Esophagus mucosa (tissue), 1 donor: ENCODE measurements around the gene FBP2. TPM values are rescaled to one million over a fixed set of nuclear protein-coding genes. Genes with fewer than 3 reads are reported as not detected.

Experiments used
- ATAC-seq: fragments of 200-7000 bp; cut with Tn5 transposase; one replicate; pipeline ENCODE4 v1.9.1; 2020
- total RNA-seq: library from RNA; stranded (reverse); gene quantifications from one replicate; pipeline ENCODE4 v1.2.4, GENCODE V29; 2023
- donor health status: DM: yes; HTN: yes; CAD: no.

FBP2 gene
- not detected for total RNA-seq

DNA sequence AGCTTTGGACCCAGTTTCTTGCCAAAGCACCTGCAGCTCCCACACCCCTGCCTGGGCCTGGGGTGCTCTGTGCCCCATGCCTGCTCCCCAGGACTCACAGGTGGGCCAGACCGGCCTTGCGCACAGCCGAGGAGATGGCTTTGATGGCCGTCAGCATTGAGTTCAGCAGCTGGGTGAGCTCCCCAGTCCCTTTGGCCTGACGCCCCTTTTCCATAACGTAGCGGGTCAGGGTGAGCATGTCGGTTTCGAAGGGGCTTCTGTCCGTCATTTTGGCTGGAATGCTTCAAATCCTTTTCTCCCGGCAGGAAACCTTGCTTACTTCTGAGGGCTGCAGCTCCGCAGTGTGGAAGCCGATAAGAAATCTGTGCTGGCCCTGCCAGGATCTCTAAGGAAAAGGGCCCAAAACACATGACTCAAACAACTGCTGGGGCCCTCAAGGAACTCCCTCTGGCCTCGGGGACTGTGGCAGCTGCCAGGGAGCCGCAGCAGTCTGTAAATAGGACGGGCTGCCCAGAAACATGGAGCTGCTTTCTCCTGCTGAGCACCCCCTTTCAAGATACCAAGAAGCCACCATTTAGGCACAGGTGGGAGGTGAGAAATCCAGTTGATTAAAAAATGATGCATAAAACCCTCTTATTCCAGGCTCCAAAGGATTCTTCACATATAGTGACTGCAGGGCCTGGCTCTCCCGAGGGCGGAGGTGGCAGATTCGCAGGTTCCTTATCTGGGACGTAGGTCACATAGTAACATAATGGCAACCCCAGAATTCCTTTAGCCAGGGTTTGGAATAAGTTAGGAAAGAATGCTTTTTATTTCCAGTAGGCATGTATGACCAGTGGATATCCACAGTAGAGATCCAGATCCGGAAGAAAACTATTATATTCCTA is at the start of gene FBP2:
Gene FBP2, minus strand, starts transcription at position 366 of the 887 bp plus-strand sequence. Its CDS starts 98 bp downstream, at position 268.
- no peak for ATAC-seq

- ATAC-seq: no peak
These were observed 49.6 kb upstream of the FBP2 start for GRCh38 chr9:94643176-94643575.

DNA sequence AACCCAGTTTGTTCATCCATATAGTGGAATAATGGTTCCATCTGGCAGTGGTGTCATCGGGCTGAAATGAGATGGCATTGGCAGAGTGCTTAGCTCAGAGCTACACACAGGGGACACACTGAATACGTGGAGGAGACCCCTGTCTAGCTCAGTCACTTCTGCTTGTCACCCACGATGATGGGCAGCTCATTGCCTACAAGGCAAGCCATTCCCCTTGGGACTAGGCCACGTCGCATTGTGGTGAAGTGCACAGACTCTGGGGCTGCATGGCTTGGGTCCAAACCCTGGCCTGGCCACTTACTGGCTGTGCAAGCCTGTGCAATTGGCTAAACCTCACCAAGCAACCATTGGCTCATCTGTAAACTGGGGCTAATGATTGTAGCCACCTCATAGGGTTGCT is 48.9 kb upstream of the FBP2 start:
- ATAC-seq: no peak

DNA sequence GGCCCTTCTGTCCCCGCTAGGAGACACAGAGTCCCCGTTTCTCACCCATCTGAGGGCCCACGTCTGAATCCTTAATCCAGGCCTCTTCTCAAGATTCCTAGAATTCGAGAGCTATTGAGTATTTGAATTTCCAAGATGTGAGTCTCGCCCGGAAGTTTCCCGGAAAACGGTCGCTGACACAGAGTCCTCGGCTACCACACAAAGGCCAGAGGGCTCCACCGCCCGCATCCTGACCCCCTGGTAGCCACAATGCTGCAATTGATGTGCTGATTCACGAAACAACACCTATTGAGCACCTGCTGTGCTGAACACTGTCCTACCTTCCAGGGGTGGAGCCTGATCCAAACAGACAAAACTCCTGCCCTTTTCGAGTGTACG is 46.4 kb upstream of the FBP2 start:
- no peak for ATAC-seq

DNA sequence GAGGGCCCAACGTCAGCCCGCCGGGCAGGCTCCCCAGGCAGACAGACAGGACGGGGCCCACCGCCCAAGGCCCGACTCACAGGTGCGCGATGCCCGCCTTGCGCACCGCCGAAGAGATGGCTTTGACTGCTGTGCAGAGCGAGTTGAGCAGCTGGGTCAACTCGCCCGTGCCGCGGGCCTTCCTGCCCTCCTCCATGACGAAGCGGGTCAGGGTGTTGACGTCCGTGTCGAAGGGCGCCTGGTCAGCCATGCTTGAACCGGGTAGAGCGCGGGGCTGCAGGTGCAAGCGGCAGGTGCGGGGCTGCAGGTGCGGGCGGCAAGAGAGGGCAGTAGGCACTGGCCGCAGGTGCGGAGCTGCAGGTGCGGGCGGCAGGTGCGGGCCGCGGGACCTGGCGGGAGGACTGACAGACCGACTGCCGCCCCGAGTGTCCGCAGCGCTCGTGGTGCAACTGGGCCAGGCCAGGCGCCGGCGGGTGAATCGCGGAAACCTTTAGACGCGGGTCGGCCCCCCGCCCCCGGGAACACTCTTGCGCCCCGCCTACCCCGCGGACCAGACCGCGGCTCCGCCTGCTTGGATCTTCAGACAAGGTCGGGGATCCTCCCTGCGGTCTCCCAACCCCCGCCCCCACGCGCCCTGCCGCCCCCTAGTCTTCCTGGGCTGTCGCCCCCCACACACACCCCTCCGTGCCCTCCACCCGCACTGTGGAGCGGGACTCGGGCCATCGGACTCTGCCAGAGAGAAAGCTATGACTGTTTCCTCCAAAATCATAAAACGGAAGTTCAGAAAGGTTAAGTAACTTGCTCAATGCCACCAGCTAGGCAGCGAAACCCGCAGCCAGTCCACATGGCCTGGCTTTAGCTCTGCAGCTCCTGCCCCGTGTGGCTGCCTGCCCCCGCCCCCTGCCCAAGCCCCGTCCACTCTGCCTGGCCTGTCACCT is 45.7 kb upstream of the FBP2 start, which contains the start of gene FBP1:
Gene FBP1, minus strand, starts transcription at position 458 of the 938 bp plus-strand sequence. Its CDS starts 208 bp downstream, at position 250.
- peak; percentile 63 for ATAC-seq

GRCh38 chr9:94638335-94639060 is 44.9 kb upstream of the FBP2 start:
- peak; percentile 19 for ATAC-seq

DNA sequence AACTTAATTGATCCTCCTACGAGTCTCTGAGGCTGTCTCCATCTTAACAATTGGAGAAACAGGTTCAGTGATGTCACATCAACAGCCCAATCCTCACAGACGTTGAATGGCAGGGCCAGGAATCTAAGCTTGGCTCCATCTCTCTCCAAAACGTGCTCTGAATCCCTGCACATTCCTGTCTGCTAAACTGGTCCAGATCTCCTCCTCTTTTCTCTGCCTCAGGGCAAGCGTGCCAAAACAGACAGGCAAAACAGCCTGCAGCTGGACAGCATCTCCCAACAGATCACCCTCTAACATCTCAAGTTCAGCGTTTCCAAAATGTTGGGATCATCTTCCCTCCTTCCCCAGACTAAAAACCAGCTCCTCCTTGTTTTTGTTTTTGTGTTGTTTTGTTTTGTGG is 39.1 kb upstream of the FBP2 start:
- ATAC-seq: no peak

GRCh38 chr9:94631599-94631998 is 38.0 kb upstream of the FBP2 start:
- no peak for ATAC-seq

- ATAC-seq: peak; percentile 66
These were observed 37.2 kb upstream of the FBP2 start for GRCh38 chr9:94630833-94631232.

GRCh38 chr9:94630281-94630680 is 36.7 kb upstream of the FBP2 start:
- ATAC-seq: no peak

DNA sequence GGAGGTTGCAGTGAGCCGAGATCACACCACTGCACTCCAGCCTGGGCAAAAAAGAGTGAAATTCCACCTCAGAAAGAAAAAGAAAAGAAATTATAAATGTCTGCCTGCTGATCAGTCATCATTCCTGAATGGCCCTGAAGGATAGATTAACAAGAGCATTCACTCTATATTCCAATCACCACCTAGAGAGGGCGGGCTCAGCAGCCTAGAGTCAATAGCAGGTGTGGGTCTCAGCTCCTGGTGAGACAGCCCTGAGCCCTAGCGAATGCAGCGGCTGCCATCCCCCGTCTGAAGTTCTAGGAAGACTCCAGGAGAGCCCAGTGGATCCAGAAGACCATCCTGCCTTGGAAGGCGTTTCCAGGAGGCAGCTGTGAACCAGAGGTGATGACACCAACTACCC is 33.7 kb upstream of the FBP2 start:
- ATAC-seq: no peak

DNA sequence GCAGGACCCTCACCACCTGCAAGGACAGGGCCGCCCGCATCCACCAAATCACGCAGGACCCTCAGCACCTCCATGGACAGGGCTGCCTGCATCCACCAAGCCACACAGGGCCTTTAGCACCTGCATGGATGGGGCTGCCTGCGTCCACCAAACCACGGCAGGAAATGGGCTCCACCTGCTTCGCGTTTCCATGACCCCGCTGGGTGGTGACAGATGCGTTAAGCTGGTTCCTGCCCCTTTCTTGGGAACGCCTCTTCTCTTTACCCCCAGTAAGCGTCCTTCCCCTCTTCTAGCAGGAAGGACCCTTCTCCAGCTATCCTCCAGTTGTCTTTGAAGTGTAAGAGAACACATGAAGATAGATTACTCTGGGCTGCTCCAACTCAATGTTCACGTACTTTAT is 32.2 kb upstream of the FBP2 start:
- no peak for ATAC-seq

DNA sequence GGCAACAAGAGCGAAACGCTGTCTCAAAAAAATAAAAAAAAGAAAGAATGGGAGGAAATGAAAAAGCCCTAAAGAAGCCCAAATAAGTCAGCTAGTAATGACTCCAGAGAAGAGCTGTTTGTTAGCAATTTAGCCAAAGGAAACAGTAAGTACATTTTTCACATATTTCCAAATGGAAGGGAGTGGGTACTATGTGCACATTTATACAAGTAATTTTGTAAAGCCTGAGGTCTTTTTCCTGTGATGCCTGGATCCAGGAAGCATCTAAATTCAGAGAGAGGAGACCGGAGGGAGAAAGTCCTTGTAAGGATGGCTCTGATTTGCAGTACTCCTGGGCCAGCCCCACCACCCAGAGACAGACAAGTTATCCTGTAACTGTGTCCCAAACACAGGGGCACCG is 31.0 kb upstream of the FBP2 start:
- no peak for ATAC-seq

GRCh38 chr9:94623253-94623652 is 29.6 kb upstream of the FBP2 start:
- ATAC-seq: no peak

DNA sequence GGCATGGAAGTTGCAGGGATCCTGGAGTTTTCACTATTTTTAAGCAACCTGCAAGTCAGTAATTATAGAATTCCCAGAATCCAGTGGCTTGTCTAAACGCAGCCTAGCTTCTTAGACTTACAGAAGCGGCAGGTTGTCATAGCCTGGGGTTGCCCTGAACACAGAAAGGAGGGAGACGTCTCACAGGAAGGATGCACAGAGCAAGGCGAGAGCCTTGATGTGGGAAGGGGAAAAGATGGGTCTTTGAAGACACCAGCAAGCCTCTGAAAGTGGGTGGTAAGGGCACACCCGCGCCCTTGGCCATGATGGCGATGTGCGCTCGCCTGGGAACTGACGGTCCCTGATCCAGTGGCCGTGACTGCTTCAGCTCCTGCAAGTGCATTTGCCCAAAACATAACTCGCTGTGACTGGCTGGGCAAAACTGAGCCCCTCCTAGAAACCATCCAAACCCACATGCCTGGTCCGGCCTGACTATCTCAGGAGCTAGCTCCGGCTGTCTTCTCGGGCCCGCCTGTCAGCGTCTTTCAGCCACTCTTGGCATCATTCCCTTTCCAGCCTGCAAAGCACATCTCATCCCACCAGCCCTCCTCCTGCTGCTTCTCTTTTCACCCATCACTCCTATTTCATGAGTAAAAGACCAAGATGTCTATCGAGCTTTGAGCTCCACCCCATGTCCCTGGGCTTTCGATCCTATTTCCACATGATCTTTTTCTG is 28.6 kb upstream of the FBP2 start:
- no peak for ATAC-seq

GRCh38 chr9:94619026-94619425 is 25.4 kb upstream of the FBP2 start:
- ATAC-seq: no peak

- no peak for ATAC-seq
These were observed 19.4 kb upstream of the FBP2 start for GRCh38 chr9:94613003-94613402.

DNA sequence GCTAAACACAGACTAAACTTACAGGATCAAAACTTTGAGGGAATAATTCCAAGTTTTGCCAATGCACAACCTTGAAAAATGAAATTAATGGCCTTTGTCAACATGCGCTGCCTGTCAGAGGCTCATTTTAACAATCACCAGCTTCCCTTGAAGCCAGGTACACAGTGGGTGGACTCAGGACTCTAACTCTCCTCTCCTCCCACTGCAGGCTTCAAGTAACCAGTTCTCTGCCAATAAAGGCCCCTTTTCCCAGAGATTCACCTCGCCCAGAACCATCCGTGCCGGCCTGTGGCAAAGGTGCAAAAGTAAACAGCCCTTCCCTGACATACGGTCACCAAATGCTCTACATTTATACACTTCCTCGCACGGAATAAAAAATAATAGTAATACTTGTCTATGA is 18.4 kb upstream of the FBP2 start:
- ATAC-seq: no peak

DNA sequence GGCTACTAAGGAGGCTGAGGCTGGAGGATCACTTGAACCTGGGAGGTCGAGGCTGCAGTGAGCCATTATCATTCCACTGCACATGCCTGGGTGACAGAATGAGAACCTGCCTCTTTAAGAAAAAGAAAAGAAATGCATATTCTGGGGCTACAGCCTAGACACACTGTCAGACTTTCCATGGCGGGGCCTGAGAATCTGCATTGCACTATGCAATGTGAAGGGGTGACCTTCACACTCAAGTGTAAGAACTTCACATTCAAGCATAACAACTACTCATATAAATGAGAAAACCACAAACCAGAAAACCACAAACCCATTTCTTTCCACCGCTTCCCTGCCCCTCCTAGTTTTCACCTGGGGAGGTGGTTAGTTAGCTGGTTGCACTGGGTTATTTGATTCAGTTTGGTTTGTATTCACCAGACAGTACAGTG is 18.0 kb upstream of the FBP2 start:
- ATAC-seq: no peak

DNA sequence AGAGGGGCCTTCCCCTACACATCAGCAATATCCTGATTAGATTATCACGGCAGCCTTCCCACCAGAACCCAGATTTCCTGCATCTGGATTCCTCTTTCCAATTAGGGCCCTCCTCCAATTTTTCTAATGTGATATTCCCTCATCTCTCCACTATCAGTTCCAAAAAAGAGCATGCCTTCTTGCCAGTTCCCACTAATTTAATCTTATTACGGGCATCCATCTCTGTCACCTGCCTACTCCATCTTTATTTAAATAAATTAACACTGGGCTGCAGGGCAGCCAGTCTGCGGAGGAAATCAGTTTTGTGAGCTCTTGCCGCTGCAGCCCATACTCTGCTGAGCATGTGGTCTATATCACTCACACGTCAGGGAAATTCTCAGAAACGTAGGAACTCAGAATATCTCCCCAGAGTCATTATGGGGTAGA is 16.6 kb upstream of the FBP2 start:
- no peak for ATAC-seq

GRCh38 chr9:94607423-94607691 is 13.7 kb upstream of the FBP2 start:
- no peak for ATAC-seq
